Fibroblast of lung (primary cell): Measurements from ENCODE around the gene SMARCA2.

Experiments used
- EZH2 ChIP-seq: IDR thresholded peaks from 2 replicates; pipeline ENCODE4 v1.5.1; 2012; ENCODE audit warnings: low read length, control low read depth, mild to moderate bottlenecking; ENCODE audit errors: missing control alignments
- TF ChIP-seq, protein P1 (sequence below), 2 donors: IDR thresholded peaks in 1 of 2; conservative IDR thresholded peaks in 1 of 2; 1 replicate in 1 of 2; 2 replicates in 1 of 2; pipeline ENCODE4 v1.5.1; 2011 to 2012; ENCODE audit warnings: low read length in 2 of 2, control low read depth in 1 of 2, inconsistent platforms in 1 of 2, low read depth in 1 of 2, mild to moderate bottlenecking in 1 of 2

DNA sequence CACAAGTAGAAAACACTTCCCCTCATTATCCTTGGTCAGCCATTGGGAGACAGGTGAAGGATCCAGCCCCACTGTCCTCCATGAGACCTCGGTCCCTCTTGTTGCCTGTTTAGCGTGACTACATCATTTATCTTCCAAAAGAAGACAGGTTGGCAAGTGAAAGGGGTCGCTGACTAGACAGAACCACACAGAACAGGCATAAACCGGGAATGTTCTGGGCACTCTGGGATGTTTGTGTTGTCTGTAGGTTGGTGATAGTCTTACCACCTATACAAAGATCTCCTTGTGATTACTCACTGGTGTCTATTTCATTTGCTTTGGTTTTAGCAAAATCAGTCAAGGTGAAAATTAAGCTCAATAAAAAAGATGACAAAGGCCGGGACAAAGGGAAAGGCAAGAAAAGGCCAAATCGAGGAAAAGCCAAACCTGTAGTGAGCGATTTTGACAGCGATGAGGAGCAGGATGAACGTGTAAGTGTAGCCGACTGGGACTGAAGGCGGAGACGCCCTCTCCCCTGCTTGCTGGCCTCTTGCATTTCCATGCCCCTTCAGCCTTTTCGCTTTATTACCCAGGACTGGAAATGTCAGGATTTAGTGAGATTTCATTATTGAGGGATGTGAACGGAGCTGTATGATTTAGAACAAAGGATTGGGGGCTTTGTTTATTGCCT, 175.9 kb downstream of the SMARCA2 start:
- TF ChIP-seq, protein P1, sequence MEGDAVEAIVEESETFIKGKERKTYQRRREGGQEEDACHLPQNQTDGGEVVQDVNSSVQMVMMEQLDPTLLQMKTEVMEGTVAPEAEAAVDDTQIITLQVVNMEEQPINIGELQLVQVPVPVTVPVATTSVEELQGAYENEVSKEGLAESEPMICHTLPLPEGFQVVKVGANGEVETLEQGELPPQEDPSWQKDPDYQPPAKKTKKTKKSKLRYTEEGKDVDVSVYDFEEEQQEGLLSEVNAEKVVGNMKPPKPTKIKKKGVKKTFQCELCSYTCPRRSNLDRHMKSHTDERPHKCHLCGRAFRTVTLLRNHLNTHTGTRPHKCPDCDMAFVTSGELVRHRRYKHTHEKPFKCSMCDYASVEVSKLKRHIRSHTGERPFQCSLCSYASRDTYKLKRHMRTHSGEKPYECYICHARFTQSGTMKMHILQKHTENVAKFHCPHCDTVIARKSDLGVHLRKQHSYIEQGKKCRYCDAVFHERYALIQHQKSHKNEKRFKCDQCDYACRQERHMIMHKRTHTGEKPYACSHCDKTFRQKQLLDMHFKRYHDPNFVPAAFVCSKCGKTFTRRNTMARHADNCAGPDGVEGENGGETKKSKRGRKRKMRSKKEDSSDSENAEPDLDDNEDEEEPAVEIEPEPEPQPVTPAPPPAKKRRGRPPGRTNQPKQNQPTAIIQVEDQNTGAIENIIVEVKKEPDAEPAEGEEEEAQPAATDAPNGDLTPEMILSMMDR (conservative IDR thresholded peaks at IDR 0.05 in 1 of 2, IDR thresholded peaks at IDR 0.05 in 1 of 2; ENCODE audit: low read depth in 1 of 2, low read length in 2 of 2) = no peak
- no peak for TF ChIP-seq EZH2
